IMR-90 (cell line): ENCODE results near the gene CTSF. TPM values are rescaled to one million over a fixed set of nuclear protein-coding genes. Genes with fewer than 3 reads are reported as not detected.

Experiments used
- ATAC-seq: fragments of 200-7000 bp; cut with Tn5 transposase; 2 replicates; pipeline ENCODE4 v1.9.1; 2020; ENCODE audit warnings: low read depth, mild to moderate bottlenecking, moderate library complexity
- BruUV-seq: library from RNA; stranded (reverse); fragments of 400-500 nt; replicated peaks from 2 replicates; lab custom pipeline; 2021; lab: Mats Ljungman, UMichigan
- CTCF ChIA-PET: fragments of 300-600 bp; formaldehyde crosslinking; extraction: SDS; loops from one replicate; lab custom pipeline; 2021; ENCODE audit warnings: antibody characterized with exemption; lab: Yijun Ruan, JAX
- POLR2A ChIA-PET: fragments of 300-600 bp; sonication (Branson Sonifier 250); formaldehyde crosslinking; loops from one replicate; lab custom pipeline; 2022; ENCODE audit warnings: antibody characterized with exemption; ENCODE audit not compliant: unreplicated experiment; lab: Charles Lee
- DNase-seq: peaks from one replicate; pipeline ENCODE4 v3.0.0; 2013
- H2AFZ ChIP-seq: replicated peaks from 2 replicates; pipeline ENCODE3; 2013; ENCODE audit warnings: low read length, mild to moderate bottlenecking; ENCODE audit not compliant: poor library complexity
- H2AK5ac ChIP-seq: 2 replicates; pipeline ENCODE4 v1.6.1; 2013; ENCODE audit warnings: low read depth, low read length, inconsistent platforms
- H2AK9ac ChIP-seq: replicated peaks from 2 replicates; pipeline ENCODE3; 2013; ENCODE audit warnings: mild to moderate bottlenecking, low read depth, low read length, moderate library complexity; ENCODE audit not compliant: poor library complexity
- H2BK120ac ChIP-seq: 2 replicates; pipeline ENCODE4 v1.6.1; 2013; ENCODE audit warnings: low read depth, low read length, inconsistent platforms
- H2BK15ac ChIP-seq: 3 replicates; pipeline ENCODE4 v1.6.1; 2013; ENCODE audit warnings: low read depth, low read length, inconsistent platforms
- H2BK20ac ChIP-seq: 2 replicates; pipeline ENCODE4 v1.6.1; 2013; ENCODE audit warnings: low read depth, mild to moderate bottlenecking, inconsistent platforms, low read length, moderate library complexity
- H2BK5ac ChIP-seq: 2 replicates; pipeline ENCODE4 v1.6.1; 2013; ENCODE audit warnings: mild to moderate bottlenecking, low read depth, low read length, inconsistent platforms; ENCODE audit not compliant: poor library complexity, severe bottlenecking
- H3K14ac ChIP-seq: replicated peaks from 2 replicates; pipeline ENCODE4 v1.6.1; 2013; ENCODE audit warnings: low read depth, low read length, inconsistent platforms
- H3K18ac ChIP-seq: 2 replicates; pipeline ENCODE4 v1.6.1; 2013; ENCODE audit warnings: low read depth, low read length, control low read depth
- H3K23ac ChIP-seq: 2 replicates; pipeline ENCODE4 v1.6.1; 2013; ENCODE audit warnings: low read depth, low read length, inconsistent platforms
- H3K27ac ChIP-seq: 2 replicates; pipeline ENCODE4 v1.5.1; 2013; ENCODE audit warnings: mild to moderate bottlenecking, control low read depth, low read length; ENCODE audit not compliant: insufficient read depth
- H3K27me3 ChIP-seq: 2 replicates; pipeline ENCODE4 v1.6.1; 2013; ENCODE audit warnings: low read length; ENCODE audit not compliant: control insufficient read depth, insufficient read depth
- H3K36me3 ChIP-seq: 2 replicates; pipeline ENCODE4 v1.6.1; 2013; ENCODE audit warnings: low read length, mixed read lengths; ENCODE audit not compliant: control insufficient read depth, insufficient read depth
- H3K4ac ChIP-seq: 2 replicates; pipeline ENCODE4 v1.6.1; 2013; ENCODE audit warnings: low read depth, low read length, inconsistent platforms
- H3K4me1 ChIP-seq: 2 replicates; pipeline ENCODE4 v1.6.1; 2013; ENCODE audit warnings: low read length, mixed read lengths; ENCODE audit not compliant: control insufficient read depth, insufficient read depth
- H3K4me2 ChIP-seq: 2 replicates; pipeline ENCODE4 v1.6.1; 2013; ENCODE audit warnings: low read depth, mild to moderate bottlenecking, control low read depth, low read length, moderate library complexity
- H3K4me3 ChIP-seq: 2 replicates; pipeline ENCODE4 v1.5.1; 2013; ENCODE audit warnings: low read depth, mild to moderate bottlenecking, control low read depth, low read length, moderate library complexity; ENCODE audit not compliant: insufficient read depth
- H3K56ac ChIP-seq: 2 replicates; pipeline ENCODE4 v1.6.1; 2013; ENCODE audit warnings: low read length, inconsistent platforms; ENCODE audit not compliant: insufficient read depth; ENCODE audit errors: extremely low read depth
- H3K79me1 ChIP-seq, 2 experiments: 2 replicates each; pipeline ENCODE4 v1.6.1; 2013; ENCODE audit warnings: low read length in 2 of 2, inconsistent platforms in 1 of 2, low read depth in 1 of 2
- H3K9ac ChIP-seq: 2 replicates; pipeline ENCODE4 v1.6.1; 2013; ENCODE audit warnings: low read depth, low read length, control low read depth
- H3K9me1 ChIP-seq: 2 replicates; pipeline ENCODE4 v1.6.1; 2013; ENCODE audit warnings: low read length, inconsistent platforms; ENCODE audit not compliant: insufficient read depth
- H3K9me3 ChIP-seq: 2 replicates; pipeline ENCODE4 v1.6.1; 2013; ENCODE audit warnings: low read length; ENCODE audit not compliant: control insufficient read depth, insufficient read depth
- H4K20me1 ChIP-seq: 2 replicates; pipeline ENCODE4 v1.6.1; 2013; ENCODE audit warnings: low read length, inconsistent platforms; ENCODE audit not compliant: insufficient read depth
- H4K5ac ChIP-seq: 2 replicates; pipeline ENCODE4 v1.6.1; 2013; ENCODE audit warnings: mild to moderate bottlenecking, low read depth, low read length, control low read depth
- H4K8ac ChIP-seq, 2 experiments: 2 replicates each; pipeline ENCODE4 v1.6.1; 2013; ENCODE audit warnings: low read depth in 2 of 2, low read length in 2 of 2, control low read depth in 1 of 2, inconsistent platforms in 1 of 2
- H4K91ac ChIP-seq: 2 replicates; pipeline ENCODE4 v1.6.1; 2013; ENCODE audit warnings: low read depth, low read length, inconsistent platforms; ENCODE audit not compliant: insufficient read depth
- BHLHE40 ChIP-seq: fragments of 150-350 bp; IDR thresholded peaks from 2 replicates; pipeline ENCODE4 v1.6.1; 2016; ENCODE audit warnings: mild to moderate bottlenecking, low read depth, low read length
- CEBPB ChIP-seq: IDR thresholded peaks from 2 replicates; pipeline ENCODE4 v1.6.1; 2012; ENCODE audit warnings: low read depth, low read length, improper control_type of control experiment
- CHD1 ChIP-seq: IDR thresholded peaks from 2 replicates; pipeline ENCODE4 v1.6.1; 2012; ENCODE audit warnings: low read depth, low read length, improper control_type of control experiment
- FOS ChIP-seq: fragments of 150-350 bp; IDR thresholded peaks from 2 replicates; pipeline ENCODE4 v1.6.1; 2016; ENCODE audit warnings: low read depth, low read length
- MAFK ChIP-seq: IDR thresholded peaks from 2 replicates; pipeline ENCODE4 v1.6.1; 2012; ENCODE audit warnings: low read depth, low read length, improper control_type of control experiment
- MAZ ChIP-seq: IDR thresholded peaks from 2 replicates; pipeline ENCODE4 v1.6.1; 2012; ENCODE audit warnings: low read depth, mild to moderate bottlenecking, low read length, improper control_type of control experiment, moderate library complexity, borderline replicate concordance
- MXI1 ChIP-seq: IDR thresholded peaks from 2 replicates; pipeline ENCODE4 v1.6.1; 2012; ENCODE audit warnings: low read depth, mild to moderate bottlenecking, low read length, moderate library complexity, borderline replicate concordance
- NFE2L2 ChIP-seq: fragments of 150-350 bp; IDR thresholded peaks from 2 replicates; pipeline ENCODE4 v1.6.1; 2016; ENCODE audit warnings: low read depth, mild to moderate bottlenecking, low read length
- POLR2A ChIP-seq: IDR thresholded peaks from 2 replicates; pipeline ENCODE4 v1.6.1; 2012; ENCODE audit warnings: mild to moderate bottlenecking, low read depth, low read length
- RAD21 ChIP-seq: IDR thresholded peaks from 2 replicates; pipeline ENCODE4 v1.6.1; 2012; ENCODE audit warnings: low read length, improper control_type of control experiment
- RCOR1 ChIP-seq: IDR thresholded peaks from 2 replicates; pipeline ENCODE4 v1.6.1; 2012; ENCODE audit warnings: mild to moderate bottlenecking, low read length, improper control_type of control experiment; ENCODE audit not compliant: insufficient replicate concordance
- RFX5 ChIP-seq: IDR thresholded peaks from 2 replicates; pipeline ENCODE4 v1.8.0; 2012; ENCODE audit warnings: low read depth, mild to moderate bottlenecking, low read length, moderate library complexity
- SMC3 ChIP-seq: fragments of 150-350 bp; IDR thresholded peaks from 2 replicates; pipeline ENCODE4 v1.6.1; 2016; ENCODE audit warnings: low read depth, mild to moderate bottlenecking, antibody characterized with exemption, low read length, moderate library complexity
- WGBS, 2 experiments: methylation state at CpG; one replicate each; pipeline versions ENCODE4 v1.1.5 to v1.1.7; 2013; ENCODE audit warnings: missing lambda C conversion rate in 2 of 2; ENCODE audit not compliant: insufficient read length in 1 of 2; ENCODE audit errors: extremely low coverage in 2 of 2; 5-methylcytosine and 5-hydroxymethylcytosine counted together
- dilution Hi-C: fragments of 300-500 bp; cut with HindIII; formaldehyde crosslinking; loops from one replicate; pipeline ENCODE4 v1.14.3; 2018; ENCODE audit warnings: low sequenced_read_pairs; ENCODE audit not compliant: unreplicated experiment
- in situ Hi-C: fragments of 300-500 bp; cut with MboI; formaldehyde crosslinking; loops from 3 replicates; pipeline ENCODE4 v1.14.3; 2019; ENCODE audit warnings: low sequenced_read_pairs, inconsistent platforms, mixed read lengths
- intact Hi-C: fragments of 100-400 bp; cut with micrococcal nuclease; formaldehyde crosslinking; loops from 2 replicates; pipeline ENCODE4 v1.10.0; 2022
- polyA plus RNA-seq, 3 experiments: library from polyadenylated mRNA; depleted of rRNA; stranded (reverse); fragments of >200 nt; gene quantifications; 2 replicates each; pipeline ENCODE4 v1.2.3, GENCODE V29; 2012; ENCODE audit warnings: low replicate concordance in 1 of 3
- total RNA-seq: library from RNA; depleted of rRNA; stranded (reverse); fragments of >200 nt; gene quantifications from 2 replicates; pipeline ENCODE4 v1.2.3, GENCODE V29; 2012
- TF ChIP-seq, protein P1 (sequence below): fragments of 150-350 bp; IDR thresholded peaks from 2 replicates; pipeline ENCODE4 v1.6.1; 2016; ENCODE audit warnings: low read depth, mild to moderate bottlenecking, low read length, moderate library complexity, borderline replicate concordance
- TF ChIP-seq, protein P2 (sequence below): conservative IDR thresholded peaks from 2 replicates; pipeline ENCODE4 v1.5.1; 2012; ENCODE audit warnings: mild to moderate bottlenecking, low read depth, low read length, improper control_type of control experiment

CTSF gene
- total and polyA plus RNA-seq, 2 of the 4 experiments (the other 2 are of a cell fraction) = 4.1 to 16.0 TPM

DNA sequence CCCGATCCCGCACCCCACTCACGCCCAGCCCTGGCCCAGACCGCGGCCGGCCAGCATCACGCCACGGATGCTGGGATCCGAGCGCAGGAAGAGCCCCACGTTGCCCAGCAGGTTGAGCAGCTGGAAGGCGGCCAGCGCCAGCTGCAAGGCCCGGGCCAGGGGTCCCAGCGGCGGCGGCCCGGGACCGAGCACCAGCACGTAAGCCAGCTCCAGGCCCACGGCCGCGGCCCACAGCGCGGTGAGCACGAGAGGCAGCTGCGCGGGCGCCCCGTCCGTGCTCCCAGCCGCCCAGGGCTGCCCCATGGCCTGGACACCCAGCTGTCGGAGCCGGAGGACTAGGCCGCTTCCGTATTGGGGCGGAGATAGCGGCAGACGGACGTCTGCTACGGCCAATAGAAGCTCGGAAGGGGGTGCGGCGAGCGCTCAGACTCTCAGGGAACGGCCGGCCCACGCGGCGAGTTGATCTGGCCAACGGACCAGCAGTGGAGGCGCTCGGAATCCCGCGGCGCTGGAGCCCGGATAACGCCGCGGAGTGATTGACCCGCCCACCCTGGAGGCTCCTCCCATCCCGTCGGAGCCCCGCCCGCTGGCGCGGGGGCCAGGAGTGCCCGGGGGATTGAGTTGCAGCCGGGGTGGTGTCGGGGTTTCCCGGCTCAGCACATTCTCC, 22.6 kb downstream of the CTSF start, which contains the start of gene ZDHHC24:
Gene ZDHHC24 (minus strand): TSS at position 348 of the 667 bp plus-strand sequence. CDS start 45 bp downstream, at position 303.
- Histone ChIP-seq H4K20me1 (peaks cover 4% of the 10 kb centered on the region; the same call in 1 of the 2 replicates), H3K56ac (peak within 1 kb of the TSS; percentile 47; the same call in 1 of the 2 replicates), H3K4me3 (peak within 1 kb of the TSS; percentile 75), H3K9me3 (no peaks in the 10 kb centered on the region), H3K4me2 (peak within 1 kb of the TSS; percentile 86), H3K9me1 (peaks cover 5% of the 10 kb centered on the region; the same call in 1 of the 2 replicates), H3K79me1 (peaks cover 3 to 19% of the 10 kb centered on the region in 2 experiments; a peak in 2 of 4 replicates), H2AFZ (peak within 1 kb of the TSS; percentile 97), H3K27ac (peak within 1 kb of the TSS; percentile 30; the same call in 1 of the 2 replicates), H3K27me3 (peaks cover 23% of the 10 kb centered on the region), H3K14ac (peak within 1 kb of the TSS; percentile 44; the same call in 1 of the 2 replicates), H2AK9ac (peak within 1 kb of the TSS; percentile 93), H3K36me3 (peaks cover 12% of the 10 kb centered on the region; the same call in 1 of the 2 replicates), H2BK5ac (no peak within 1 kb of the TSS), H2BK15ac (no peak within 1 kb of the TSS), H3K23ac (no peak within 1 kb of the TSS), H3K18ac (peak within 1 kb of the TSS; percentile 3; the same call in 1 of the 2 replicates), H3K9ac (peak within 1 kb of the TSS; percentile 35), H3K4me1 (peaks cover 6% of the 10 kb centered on the region), H3K4ac (peak within 1 kb of the TSS; percentile 62; the same call in 1 of the 2 replicates), H4K8ac (peak within 1 kb of the TSS; percentile 72 to 84), H2AK5ac (no peak within 1 kb of the TSS), H4K5ac (peak within 1 kb of the TSS; percentile 8; the same call in 1 of the 2 replicates), H4K91ac (peak within 1 kb of the TSS; percentile 32; the same call in 1 of the 2 replicates), H2BK120ac (no peak within 1 kb of the TSS), H2BK20ac (no peak within 1 kb of the TSS)
- intact Hi-C loops (loop anchor here (1.0 to 2.0 kb wide), 2 partner anchors 93 to 131 kb away; partner anchors contain the start of genes RBM4 and RBM4B), dilution Hi-C loops (no loop called here), in situ Hi-C loops (no loop called here)
- BruUV-seq = no TSS peak
- WGBS, 2 experiments = 1% methylated on average over 36 of the region's 71 CpGs; no CpG with 5 or more reads in 1 of the 2 experiments
- ATAC-seq (peak; percentile 96), DNase-seq (peak; percentile 95)
- POLR2A ChIA-PET = no interaction called here
- CTCF ChIA-PET = interaction anchor here (1.3 kb wide), 1 partner anchor 132 kb away, joined by 7 read pairs; the partner anchor contains the start of gene RBM4B
- no peak for TF ChIP-seq RCOR1
- TF ChIP-seq, protein P1, sequence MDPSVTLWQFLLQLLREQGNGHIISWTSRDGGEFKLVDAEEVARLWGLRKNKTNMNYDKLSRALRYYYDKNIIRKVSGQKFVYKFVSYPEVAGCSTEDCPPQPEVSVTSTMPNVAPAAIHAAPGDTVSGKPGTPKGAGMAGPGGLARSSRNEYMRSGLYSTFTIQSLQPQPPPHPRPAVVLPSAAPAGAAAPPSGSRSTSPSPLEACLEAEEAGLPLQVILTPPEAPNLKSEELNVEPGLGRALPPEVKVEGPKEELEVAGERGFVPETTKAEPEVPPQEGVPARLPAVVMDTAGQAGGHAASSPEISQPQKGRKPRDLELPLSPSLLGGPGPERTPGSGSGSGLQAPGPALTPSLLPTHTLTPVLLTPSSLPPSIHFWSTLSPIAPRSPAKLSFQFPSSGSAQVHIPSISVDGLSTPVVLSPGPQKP = no peak
- TF ChIP-seq, protein P2, sequence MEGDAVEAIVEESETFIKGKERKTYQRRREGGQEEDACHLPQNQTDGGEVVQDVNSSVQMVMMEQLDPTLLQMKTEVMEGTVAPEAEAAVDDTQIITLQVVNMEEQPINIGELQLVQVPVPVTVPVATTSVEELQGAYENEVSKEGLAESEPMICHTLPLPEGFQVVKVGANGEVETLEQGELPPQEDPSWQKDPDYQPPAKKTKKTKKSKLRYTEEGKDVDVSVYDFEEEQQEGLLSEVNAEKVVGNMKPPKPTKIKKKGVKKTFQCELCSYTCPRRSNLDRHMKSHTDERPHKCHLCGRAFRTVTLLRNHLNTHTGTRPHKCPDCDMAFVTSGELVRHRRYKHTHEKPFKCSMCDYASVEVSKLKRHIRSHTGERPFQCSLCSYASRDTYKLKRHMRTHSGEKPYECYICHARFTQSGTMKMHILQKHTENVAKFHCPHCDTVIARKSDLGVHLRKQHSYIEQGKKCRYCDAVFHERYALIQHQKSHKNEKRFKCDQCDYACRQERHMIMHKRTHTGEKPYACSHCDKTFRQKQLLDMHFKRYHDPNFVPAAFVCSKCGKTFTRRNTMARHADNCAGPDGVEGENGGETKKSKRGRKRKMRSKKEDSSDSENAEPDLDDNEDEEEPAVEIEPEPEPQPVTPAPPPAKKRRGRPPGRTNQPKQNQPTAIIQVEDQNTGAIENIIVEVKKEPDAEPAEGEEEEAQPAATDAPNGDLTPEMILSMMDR = no peak
- no peak for TF ChIP-seq FOS
- TF ChIP-seq MXI1 = peak; percentile 90; the same call in 1 of the 2 replicates
- no peak for TF ChIP-seq CEBPB
- TF ChIP-seq NFE2L2 = no peak
- TF ChIP-seq MAZ = peak; percentile 71; the same call in 1 of the 2 replicates
- TF ChIP-seq RFX5 = no peak
- TF ChIP-seq RAD21 = no peak
- TF ChIP-seq BHLHE40 = no peak
- no peak for TF ChIP-seq MAFK
- TF ChIP-seq POLR2A = peak; percentile 87
- TF ChIP-seq SMC3 = no peak
- no peak for TF ChIP-seq CHD1
